ENCODE results near the gene TXNDC2.

TXNDC2 gene

DNA sequence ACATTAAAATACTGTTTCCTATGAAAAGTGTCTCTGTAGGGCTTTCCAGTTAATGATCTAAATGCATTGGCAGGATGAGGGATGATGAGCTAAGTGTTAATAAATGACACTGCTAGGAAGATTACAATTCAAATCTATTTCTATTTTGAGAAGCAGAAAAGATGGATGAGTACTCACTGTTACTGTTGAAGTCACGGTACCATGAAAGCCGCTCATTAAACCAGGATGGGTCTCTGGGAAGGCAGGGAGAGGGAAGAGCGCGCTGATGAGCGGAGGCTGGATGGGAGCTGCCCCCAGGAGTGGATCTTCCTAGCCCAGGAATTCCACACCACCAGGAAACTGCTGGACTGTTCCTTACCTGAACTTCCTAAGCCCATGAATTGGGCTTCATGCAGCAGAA lies 27.1 kb upstream of the TXNDC2 start:
- no peak for ATAC-seq
- TF ChIP-seq ESRRG (CRISPR knock-in tag; IDR thresholded peaks at IDR 0.05) (no peak), ZNF8 (CRISPR knock-in tag; IDR thresholded peaks at IDR 0.05) (no peak)

GRCh38 chr18:9859232-9859631 lies 26.5 kb upstream of the TXNDC2 start:
- no peak for ATAC-seq

DNA sequence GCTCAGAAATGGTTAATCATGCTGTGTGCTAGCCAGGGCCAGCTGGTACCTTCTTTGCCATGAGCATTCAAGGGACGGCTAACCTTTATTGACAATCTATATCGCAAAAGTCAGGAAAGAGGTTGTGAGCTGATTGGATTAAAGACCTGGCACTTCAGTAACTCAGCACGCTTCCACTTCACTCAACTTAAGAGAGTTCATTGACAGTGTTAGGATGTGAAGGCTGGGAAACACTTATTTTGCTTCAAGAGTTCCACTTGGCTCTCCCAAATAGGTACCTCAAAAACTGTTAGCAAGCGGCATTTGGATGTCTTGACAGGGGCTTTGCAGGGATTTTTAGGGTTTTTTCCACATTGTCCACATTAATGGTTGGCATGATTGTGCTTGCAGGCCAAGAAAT lies 25.1 kb upstream of the TXNDC2 start:
- ATAC-seq: no peak
- no peak for TF ChIP-seq ZFP3 (CRISPR knock-in tag; IDR thresholded peaks at IDR 0.05)
- TF ChIP-seq, protein P1, sequence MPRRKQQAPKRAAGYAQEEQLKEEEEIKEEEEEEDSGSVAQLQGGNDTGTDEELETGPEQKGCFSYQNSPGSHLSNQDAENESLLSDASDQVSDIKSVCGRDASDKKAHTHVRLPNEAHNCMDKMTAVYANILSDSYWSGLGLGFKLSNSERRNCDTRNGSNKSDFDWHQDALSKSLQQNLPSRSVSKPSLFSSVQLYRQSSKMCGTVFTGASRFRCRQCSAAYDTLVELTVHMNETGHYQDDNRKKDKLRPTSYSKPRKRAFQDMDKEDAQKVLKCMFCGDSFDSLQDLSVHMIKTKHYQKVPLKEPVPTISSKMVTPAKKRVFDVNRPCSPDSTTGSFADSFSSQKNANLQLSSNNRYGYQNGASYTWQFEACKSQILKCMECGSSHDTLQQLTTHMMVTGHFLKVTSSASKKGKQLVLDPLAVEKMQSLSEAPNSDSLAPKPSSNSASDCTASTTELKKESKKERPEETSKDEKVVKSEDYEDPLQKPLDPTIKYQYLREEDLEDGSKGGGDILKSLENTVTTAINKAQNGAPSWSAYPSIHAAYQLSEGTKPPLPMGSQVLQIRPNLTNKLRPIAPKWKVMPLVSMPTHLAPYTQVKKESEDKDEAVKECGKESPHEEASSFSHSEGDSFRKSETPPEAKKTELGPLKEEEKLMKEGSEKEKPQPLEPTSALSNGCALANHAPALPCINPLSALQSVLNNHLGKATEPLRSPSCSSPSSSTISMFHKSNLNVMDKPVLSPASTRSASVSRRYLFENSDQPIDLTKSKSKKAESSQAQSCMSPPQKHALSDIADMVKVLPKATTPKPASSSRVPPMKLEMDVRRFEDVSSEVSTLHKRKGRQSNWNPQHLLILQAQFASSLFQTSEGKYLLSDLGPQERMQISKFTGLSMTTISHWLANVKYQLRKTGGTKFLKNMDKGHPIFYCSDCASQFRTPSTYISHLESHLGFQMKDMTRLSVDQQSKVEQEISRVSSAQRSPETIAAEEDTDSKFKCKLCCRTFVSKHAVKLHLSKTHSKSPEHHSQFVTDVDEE (CRISPR knock-in tag; IDR thresholded peaks at IDR 0.05): no peak
- TF ChIP-seq PPARA (CRISPR knock-in tag; IDR thresholded peaks at IDR 0.05; ENCODE audit: borderline replicate concordance): no peak
- no peak for TF ChIP-seq ZFP30 (CRISPR knock-in tag; IDR thresholded peaks at IDR 0.05)
- no peak for TF ChIP-seq TOX (CRISPR knock-in tag; IDR thresholded peaks at IDR 0.05; ENCODE audit: borderline replicate concordance)
- no peak for TF ChIP-seq TCF4 (CRISPR knock-in tag; IDR thresholded peaks at IDR 0.05; ENCODE audit: borderline replicate concordance)
- no peak for TF ChIP-seq BACH2 (CRISPR knock-in tag; IDR thresholded peaks at IDR 0.05; ENCODE audit: borderline replicate concordance)
- no peak for TF ChIP-seq ZC3H10 (CRISPR knock-in tag; IDR thresholded peaks at IDR 0.05)
- TF ChIP-seq ARNTL (CRISPR knock-in tag; IDR thresholded peaks at IDR 0.05; ENCODE audit: borderline replicate concordance, low read depth): no peak
- TF ChIP-seq ZNF565 (CRISPR knock-in tag; conservative IDR thresholded peaks at IDR 0.05; ENCODE audit: low read depth): no peak
- TF ChIP-seq ISL1 (CRISPR knock-in tag; IDR thresholded peaks at IDR 0.05): no peak
- TF ChIP-seq GLIS3 (CRISPR knock-in tag; IDR thresholded peaks at IDR 0.05): no peak
- TF ChIP-seq CSDC2 (CRISPR knock-in tag; IDR thresholded peaks at IDR 0.05): no peak
- no peak for TF ChIP-seq ZNF70 (CRISPR knock-in tag; IDR thresholded peaks at IDR 0.05)

More at GRCh38 chr18:9859232-9859631, 26.5 kb upstream of the TXNDC2 start:
- TF ChIP-seq, protein P2, sequence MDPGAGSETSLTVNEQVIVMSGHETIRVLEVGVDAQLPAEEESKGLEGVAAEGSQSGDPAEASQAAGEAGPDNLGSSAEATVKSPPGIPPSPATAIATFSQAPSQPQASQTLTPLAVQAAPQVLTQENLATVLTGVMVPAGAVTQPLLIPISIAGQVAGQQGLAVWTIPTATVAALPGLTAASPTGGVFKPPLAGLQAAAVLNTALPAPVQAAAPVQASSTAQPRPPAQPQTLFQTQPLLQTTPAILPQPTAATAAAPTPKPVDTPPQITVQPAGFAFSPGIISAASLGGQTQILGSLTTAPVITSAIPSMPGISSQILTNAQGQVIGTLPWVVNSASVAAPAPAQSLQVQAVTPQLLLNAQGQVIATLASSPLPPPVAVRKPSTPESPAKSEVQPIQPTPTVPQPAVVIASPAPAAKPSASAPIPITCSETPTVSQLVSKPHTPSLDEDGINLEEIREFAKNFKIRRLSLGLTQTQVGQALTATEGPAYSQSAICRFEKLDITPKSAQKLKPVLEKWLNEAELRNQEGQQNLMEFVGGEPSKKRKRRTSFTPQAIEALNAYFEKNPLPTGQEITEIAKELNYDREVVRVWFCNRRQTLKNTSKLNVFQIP (CRISPR knock-in tag; IDR thresholded peaks at IDR 0.05; ENCODE audit: borderline replicate concordance, low read depth): no peak
- no peak for TF ChIP-seq TCF4 (CRISPR knock-in tag; IDR thresholded peaks at IDR 0.05; ENCODE audit: borderline replicate concordance)
- no peak for TF ChIP-seq ESRRG (CRISPR knock-in tag; IDR thresholded peaks at IDR 0.05)

DNA sequence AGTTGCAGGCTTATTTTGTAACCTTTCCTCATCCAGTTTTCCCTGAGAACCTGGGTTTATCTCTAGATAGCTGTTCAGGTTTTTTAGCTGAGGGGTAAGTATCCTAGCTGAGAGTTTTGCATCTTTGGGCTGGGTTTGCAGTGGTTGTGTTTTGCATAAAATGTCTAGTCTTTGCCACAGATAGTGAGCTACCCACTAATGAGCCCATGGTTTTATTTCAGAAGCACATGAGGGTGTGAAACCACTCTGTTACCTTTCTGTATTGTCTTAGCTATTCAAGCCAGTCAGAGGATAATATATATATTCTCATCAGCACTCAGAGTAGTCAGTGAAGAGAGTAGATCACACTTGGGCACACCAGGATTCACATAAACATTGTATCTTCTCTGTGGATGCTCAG lies 24.6 kb upstream of the TXNDC2 start:
- TF ChIP-seq CSRNP3 (CRISPR knock-in tag; IDR thresholded peaks at IDR 0.05) (no peak), ARNTL (CRISPR knock-in tag; IDR thresholded peaks at IDR 0.05; ENCODE audit: borderline replicate concordance, low read depth) (no peak), CSDC2 (CRISPR knock-in tag; IDR thresholded peaks at IDR 0.05) (no peak), ESRRG (CRISPR knock-in tag; IDR thresholded peaks at IDR 0.05) (no peak), PPARA (CRISPR knock-in tag; IDR thresholded peaks at IDR 0.05; ENCODE audit: borderline replicate concordance) (no peak), ZNF565 (CRISPR knock-in tag; conservative IDR thresholded peaks at IDR 0.05; ENCODE audit: low read depth) (no peak), ZNF70 (CRISPR knock-in tag; IDR thresholded peaks at IDR 0.05) (no peak), SNAI2 (CRISPR knock-in tag; IDR thresholded peaks at IDR 0.05) (no peak), TOX (CRISPR knock-in tag; IDR thresholded peaks at IDR 0.05; ENCODE audit: borderline replicate concordance) (no peak), ZC3H10 (CRISPR knock-in tag; IDR thresholded peaks at IDR 0.05) (no peak)
- TF ChIP-seq, protein P3, sequence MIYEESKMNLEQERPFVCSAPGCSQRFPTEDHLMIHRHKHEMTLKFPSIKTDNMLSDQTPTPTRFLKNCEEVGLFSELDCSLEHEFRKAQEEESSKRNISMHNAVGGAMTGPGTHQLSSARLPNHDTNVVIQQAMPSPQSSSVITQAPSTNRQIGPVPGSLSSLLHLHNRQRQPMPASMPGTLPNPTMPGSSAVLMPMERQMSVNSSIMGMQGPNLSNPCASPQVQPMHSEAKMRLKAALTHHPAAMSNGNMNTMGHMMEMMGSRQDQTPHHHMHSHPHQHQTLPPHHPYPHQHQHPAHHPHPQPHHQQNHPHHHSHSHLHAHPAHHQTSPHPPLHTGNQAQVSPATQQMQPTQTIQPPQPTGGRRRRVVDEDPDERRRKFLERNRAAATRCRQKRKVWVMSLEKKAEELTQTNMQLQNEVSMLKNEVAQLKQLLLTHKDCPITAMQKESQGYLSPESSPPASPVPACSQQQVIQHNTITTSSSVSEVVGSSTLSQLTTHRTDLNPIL (CRISPR knock-in tag; IDR thresholded peaks at IDR 0.05; ENCODE audit: low read depth): no peak
- no peak for ATAC-seq

- no peak for ATAC-seq
- TF ChIP-seq ZNF565 (CRISPR knock-in tag; conservative IDR thresholded peaks at IDR 0.05; ENCODE audit: low read depth) (no peak), ISL1 (CRISPR knock-in tag; IDR thresholded peaks at IDR 0.05) (no peak), ESRRG (CRISPR knock-in tag; IDR thresholded peaks at IDR 0.05) (no peak), SNAI2 (CRISPR knock-in tag; IDR thresholded peaks at IDR 0.05) (no peak)
- TF ChIP-seq, protein P1 (CRISPR knock-in tag; IDR thresholded peaks at IDR 0.05): no peak
- TF ChIP-seq, protein P3 (CRISPR knock-in tag; IDR thresholded peaks at IDR 0.05; ENCODE audit: low read depth): no peak
- TF ChIP-seq, protein P2 (CRISPR knock-in tag; IDR thresholded peaks at IDR 0.05; ENCODE audit: borderline replicate concordance, low read depth): no peak
Observed at GRCh38 chr18:9861933-9862332, 23.8 kb upstream of the TXNDC2 start.

Data from SK-N-SH treated with all-trans-retinoic acid at 6 μM for 48 hours (cell line).